Retinal pigment epithelial cell (primary cell): ENCODE results near the gene ACTN3.

Source experiments
- DNase-seq: peaks from one replicate; pipeline ENCODE4 v3.0.0-alpha.2; 2010; ENCODE audit warnings: low read depth
- H3K4me3 ChIP-seq: 2 replicates; pipeline ENCODE4 v1.5.1; 2011; ENCODE audit warnings: mild to moderate bottlenecking, low read length, control low read depth, moderate library complexity
- TF ChIP-seq, protein P1 (sequence below): conservative IDR thresholded peaks from 2 replicates; pipeline ENCODE4 v1.5.1; 2011; ENCODE audit warnings: low read depth, low read length, control low read depth, inconsistent platforms

Gene ACTN3

DNA sequence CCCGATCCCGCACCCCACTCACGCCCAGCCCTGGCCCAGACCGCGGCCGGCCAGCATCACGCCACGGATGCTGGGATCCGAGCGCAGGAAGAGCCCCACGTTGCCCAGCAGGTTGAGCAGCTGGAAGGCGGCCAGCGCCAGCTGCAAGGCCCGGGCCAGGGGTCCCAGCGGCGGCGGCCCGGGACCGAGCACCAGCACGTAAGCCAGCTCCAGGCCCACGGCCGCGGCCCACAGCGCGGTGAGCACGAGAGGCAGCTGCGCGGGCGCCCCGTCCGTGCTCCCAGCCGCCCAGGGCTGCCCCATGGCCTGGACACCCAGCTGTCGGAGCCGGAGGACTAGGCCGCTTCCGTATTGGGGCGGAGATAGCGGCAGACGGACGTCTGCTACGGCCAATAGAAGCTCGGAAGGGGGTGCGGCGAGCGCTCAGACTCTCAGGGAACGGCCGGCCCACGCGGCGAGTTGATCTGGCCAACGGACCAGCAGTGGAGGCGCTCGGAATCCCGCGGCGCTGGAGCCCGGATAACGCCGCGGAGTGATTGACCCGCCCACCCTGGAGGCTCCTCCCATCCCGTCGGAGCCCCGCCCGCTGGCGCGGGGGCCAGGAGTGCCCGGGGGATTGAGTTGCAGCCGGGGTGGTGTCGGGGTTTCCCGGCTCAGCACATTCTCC lies 869 bp upstream of the ACTN3 start, which contains the start of gene ZDHHC24:
Gene ZDHHC24 (minus strand): TSS at position 348 of the 667 bp plus-strand sequence. CDS start 45 bp downstream, at position 303.
- DNase-seq = peak; percentile 80
- H3K4me3 ChIP-seq = peak within 1 kb of the TSS; percentile 62
- TF ChIP-seq, protein P1, sequence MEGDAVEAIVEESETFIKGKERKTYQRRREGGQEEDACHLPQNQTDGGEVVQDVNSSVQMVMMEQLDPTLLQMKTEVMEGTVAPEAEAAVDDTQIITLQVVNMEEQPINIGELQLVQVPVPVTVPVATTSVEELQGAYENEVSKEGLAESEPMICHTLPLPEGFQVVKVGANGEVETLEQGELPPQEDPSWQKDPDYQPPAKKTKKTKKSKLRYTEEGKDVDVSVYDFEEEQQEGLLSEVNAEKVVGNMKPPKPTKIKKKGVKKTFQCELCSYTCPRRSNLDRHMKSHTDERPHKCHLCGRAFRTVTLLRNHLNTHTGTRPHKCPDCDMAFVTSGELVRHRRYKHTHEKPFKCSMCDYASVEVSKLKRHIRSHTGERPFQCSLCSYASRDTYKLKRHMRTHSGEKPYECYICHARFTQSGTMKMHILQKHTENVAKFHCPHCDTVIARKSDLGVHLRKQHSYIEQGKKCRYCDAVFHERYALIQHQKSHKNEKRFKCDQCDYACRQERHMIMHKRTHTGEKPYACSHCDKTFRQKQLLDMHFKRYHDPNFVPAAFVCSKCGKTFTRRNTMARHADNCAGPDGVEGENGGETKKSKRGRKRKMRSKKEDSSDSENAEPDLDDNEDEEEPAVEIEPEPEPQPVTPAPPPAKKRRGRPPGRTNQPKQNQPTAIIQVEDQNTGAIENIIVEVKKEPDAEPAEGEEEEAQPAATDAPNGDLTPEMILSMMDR = no peak

DNA sequence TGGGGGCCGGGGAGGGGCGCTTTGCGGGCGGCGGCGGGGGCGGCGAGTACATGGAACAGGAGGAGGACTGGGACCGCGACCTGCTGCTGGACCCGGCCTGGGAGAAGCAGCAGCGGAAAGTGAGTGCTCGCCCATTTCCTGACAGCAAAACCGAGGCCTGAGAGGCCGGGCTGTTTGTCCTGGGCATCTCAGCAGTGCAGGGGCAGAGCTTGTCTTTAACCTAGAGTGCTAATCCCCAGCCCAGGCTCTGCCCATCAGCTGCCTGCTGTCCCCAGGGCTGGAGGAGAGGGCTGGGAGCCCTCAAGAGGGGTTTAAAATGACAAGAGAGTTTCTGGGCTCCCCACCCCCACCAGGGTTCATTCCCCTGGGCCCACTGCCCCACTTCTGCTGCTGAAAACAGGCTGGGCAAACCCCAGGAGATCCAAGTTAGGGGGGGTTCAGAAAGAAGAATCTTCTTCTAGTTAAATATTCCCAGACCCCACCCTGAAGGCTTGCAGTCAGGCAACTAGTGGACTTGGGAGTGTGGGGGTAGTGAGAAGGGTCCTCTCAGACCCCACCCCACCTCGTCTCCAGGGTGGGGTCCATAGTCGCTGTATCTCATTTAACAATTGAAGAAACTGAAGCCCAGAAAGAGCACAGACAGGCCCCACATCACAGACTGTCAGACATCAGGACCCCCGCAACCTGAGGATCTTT lies 411 bp downstream of the ACTN3 start:
- TF ChIP-seq, protein P1 = no peak
- H3K4me3 ChIP-seq = no peak overlapping the region
- DNase-seq = no peak

DNA sequence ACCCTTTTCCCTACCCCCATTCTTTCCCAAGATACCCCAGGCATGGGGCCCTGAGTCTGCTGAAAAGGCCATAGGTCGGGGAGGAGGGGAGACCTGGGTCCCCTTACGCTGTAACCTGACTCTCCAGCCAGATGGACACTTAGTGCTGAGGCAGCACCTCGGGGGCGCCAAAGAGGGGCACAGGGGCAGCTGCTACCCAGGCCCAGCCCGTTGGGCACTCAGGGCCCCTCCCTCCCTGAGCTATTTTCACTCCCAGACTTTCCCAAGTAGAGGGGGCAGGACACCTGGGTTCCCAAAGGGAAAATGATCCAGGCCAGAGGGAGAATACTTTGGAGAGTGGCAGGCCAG lies 933 bp downstream of the ACTN3 start:
- TF ChIP-seq, protein P1 = no peak
- no peak for DNase-seq
- H3K4me3 ChIP-seq = no peak overlapping the region

DNA sequence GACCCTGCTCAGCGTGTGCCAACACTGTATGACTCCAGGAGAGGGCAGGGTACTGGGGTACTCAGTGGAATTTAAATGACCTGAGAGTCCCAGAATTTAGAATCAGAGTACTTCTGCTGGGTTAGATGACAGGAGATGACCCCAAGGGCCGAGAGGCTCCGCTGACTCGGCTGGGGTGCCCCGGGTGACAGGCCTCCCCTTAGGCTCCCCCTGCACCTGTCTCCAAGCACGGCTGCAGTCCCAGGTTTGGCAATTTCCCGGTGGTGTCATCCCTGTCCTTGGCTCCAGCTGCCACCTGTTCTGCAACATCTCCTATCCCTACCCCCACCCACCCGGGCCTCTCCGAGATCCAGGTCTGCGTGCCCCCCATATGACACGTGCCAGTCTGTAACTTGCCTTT lies 1.3 kb downstream of the ACTN3 start:
- TF ChIP-seq, protein P1 = no peak
- no peak overlapping the region for H3K4me3 ChIP-seq
- DNase-seq = no peak

DNA sequence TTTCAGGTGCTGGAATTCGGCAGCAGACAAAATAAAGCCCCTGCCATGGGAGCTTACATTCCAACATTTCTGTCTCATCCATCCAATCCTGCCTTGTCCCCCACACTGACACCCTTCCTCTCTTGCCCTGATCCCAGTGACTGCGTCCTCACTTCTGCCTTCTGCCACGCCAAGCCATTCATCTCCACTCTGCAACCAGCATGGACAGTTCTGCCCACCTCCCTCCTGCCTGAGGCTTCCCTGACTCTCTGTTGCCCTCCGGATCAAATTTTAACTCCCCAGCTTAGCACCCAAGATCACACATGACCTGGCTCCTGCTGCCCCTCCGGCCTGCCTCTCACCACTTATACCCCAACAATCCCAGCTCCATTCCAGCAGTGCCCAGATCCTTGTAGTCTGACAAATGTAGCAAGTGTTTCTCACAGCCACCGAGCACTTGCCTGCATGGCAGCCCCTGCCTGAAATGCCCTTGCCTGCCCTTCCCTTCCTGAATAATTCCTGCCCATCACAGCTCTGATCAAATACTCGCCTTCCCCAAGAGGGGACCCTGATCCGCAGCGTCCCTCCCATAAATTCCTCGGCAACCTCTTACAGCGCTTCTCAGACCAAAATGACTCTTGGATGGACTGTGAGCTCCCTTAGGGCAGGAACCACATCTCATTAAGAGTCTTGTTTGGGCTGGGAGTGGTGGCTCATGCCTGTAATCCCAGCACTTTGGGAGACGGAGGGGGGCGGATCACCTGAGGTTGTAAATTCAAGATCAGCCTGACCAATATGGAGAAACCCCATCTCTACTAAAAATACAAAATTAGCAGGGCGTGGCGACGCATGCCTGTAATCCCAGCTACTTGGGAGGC lies 2.3 kb downstream of the ACTN3 start:
- TF ChIP-seq, protein P1 = no peak

DNA sequence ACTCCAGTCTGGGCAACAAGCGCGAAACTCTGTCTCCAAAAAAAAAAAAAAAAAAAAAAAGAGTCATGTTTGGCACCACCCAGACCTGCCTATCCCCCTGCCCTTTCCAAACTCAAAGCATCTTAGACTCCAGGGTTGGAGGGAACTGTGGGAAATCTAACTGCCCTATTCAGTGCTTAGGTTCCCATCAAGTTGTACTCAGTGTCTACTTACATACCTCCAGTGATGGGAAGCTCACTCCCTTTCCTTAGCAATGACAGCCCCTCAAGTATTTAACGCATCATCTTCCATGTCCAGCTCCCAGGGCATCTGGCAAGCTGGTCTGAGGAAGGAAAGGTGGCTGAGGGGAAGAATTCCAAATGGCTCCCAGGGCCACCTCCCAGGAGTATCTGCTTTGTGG lies 3.0 kb downstream of the ACTN3 start:
- DNase-seq = no peak
- no peak overlapping the region for H3K4me3 ChIP-seq
- TF ChIP-seq, protein P1 = no peak

More for the DNA sequence above, 2.3 kb downstream of the ACTN3 start:
- no peak for DNase-seq
- H3K4me3 ChIP-seq = no peak overlapping the region
